ENCODE data around the gene AQP2. TPM values are rescaled to one million over a fixed set of nuclear protein-coding genes. Genes with fewer than 3 reads are reported as not detected.

AQP2 gene
- total RNA-seq, 4 donors from 2014 or later: not detected

DNA sequence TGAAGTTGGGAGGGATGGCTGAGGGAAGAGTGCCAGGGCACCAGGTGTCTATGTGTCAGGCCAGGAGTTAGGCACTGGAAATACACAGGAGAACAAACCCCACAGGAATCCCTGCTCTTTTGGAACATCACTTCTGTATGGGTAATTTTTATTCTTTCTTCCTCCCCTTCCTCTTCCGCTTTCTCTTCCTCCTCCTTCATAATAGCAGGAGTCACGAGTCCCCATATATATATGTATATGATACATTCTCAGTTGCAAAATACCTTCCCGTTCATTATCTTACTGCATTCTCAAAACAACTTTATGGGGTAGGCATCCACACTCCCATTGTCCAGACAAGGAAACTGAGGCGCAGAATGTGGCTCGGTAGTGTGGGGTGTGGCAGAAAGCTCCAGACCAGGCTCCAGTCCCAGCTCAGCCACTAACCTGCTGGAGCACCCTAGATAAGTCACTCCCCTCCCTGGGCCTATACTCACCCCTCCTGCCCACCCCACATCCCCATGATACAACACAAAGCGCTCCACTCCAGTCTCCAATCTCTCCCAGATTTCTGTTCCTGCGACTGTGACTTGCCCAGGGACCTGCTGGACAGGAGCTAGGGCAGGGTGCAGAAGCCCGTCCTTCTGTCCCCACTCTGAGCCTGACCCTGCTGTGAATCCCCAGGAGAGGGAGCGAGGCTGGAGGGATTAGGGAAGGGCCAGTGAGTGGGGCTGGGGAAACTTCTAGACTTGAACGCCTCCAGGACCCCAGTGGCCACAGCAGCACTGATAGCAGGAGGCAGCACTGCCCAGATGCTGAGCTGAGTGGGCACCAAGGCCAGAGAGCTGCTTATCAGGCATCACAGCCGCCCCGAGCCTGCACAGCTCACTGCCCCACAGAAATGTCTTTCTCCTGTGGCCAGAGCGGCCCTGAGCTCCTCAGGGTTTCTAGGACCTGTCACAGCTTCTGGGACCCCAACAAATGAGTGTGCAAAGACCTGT lies 1.4 kb upstream of the AQP2 start:
- no peak for DNase-seq
- in situ Hi-C loops (cut with MboI; ENCODE audit: low pct_ligation_motif_present in 1 of 4, low pct_unique_long_range_greater_than_20kb in 1 of 4, low sequenced_read_pairs in 3 of 4): no loop called here
- 78 to 89% methylated on average over 5 to 13 of the region's 13 CpGs for WGBS, 2 donors (ENCODE audit: low coverage in 1 of 2)
- H3K27ac ChIP-seq: no peak overlapping the region
- peaks cover 0 to 13% (median 10%) of the 10 kb centered on the region in 4 donors for H3K4me1 ChIP-seq
- H3K4me3 ChIP-seq: no peak overlapping the region
- TF ChIP-seq, protein P1, sequence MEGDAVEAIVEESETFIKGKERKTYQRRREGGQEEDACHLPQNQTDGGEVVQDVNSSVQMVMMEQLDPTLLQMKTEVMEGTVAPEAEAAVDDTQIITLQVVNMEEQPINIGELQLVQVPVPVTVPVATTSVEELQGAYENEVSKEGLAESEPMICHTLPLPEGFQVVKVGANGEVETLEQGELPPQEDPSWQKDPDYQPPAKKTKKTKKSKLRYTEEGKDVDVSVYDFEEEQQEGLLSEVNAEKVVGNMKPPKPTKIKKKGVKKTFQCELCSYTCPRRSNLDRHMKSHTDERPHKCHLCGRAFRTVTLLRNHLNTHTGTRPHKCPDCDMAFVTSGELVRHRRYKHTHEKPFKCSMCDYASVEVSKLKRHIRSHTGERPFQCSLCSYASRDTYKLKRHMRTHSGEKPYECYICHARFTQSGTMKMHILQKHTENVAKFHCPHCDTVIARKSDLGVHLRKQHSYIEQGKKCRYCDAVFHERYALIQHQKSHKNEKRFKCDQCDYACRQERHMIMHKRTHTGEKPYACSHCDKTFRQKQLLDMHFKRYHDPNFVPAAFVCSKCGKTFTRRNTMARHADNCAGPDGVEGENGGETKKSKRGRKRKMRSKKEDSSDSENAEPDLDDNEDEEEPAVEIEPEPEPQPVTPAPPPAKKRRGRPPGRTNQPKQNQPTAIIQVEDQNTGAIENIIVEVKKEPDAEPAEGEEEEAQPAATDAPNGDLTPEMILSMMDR (IDR thresholded peaks at IDR 0.05): no peak
- no peak for TF ChIP-seq POLR2AphosphoS5 (IDR thresholded peaks at IDR 0.05)
- TF ChIP-seq EP300 (IDR thresholded peaks at IDR 0.05; ENCODE audit: low read depth): no peak
- TF ChIP-seq POLR2A (IDR thresholded peaks at IDR 0.05): no peak
- no peaks in the 10 kb centered on the region for H3K36me3 ChIP-seq
- intact Hi-C loops (cut with DNase I; ENCODE audit: low total_unique reads): no loop called here
- H3K27me3 ChIP-seq: peaks cover 8% of the 10 kb centered on the region
- H3K9me3 ChIP-seq: no peaks in the 10 kb centered on the region

DNA sequence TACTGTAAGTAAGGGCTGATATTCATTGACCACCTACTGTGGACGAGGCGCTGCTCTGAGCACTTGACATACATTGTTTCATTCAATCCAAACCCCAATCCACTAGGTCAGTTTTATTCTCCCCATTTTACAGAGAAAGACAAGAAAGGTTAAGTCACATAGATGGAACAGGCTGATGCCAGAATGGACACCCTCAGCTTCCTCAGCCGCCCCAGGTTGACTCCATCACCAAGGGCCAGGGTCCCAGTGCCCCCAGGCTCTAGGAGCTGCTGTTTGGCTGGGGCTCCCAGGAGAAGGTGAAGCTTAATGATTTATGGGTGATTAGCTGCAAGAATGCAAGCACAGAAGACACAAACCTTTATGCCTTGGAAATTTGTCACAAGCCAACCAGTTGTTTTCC lies 671 bp upstream of the AQP2 start:
- no peak for DNase-seq
- 89% methylated on average over 3 of the region's 3 CpGs; no CpG with 5 or more reads in 1 of the 2 donors for WGBS, 2 donors (ENCODE audit: low coverage in 1 of 2)
- intact Hi-C loops (cut with DNase I; ENCODE audit: low total_unique reads) (no loop called here), in situ Hi-C loops (cut with MboI; ENCODE audit: low pct_ligation_motif_present in 1 of 4, low pct_unique_long_range_greater_than_20kb in 1 of 4, low sequenced_read_pairs in 3 of 4) (loop anchor here in 1 of 4 donors (25.0 kb wide), 1 partner anchor 237 kb away; no protein-coding TSS in a partner anchor)
- TF ChIP-seq, protein P1 (IDR thresholded peaks at IDR 0.05): no peak
- TF ChIP-seq POLR2A (IDR thresholded peaks at IDR 0.05): no peak
- TF ChIP-seq EP300 (IDR thresholded peaks at IDR 0.05; ENCODE audit: low read depth): no peak
- TF ChIP-seq POLR2AphosphoS5 (IDR thresholded peaks at IDR 0.05): no peak
- peaks cover 0 to 13% (median 10%) of the 10 kb centered on the region in 4 donors for H3K4me1 ChIP-seq
- no peaks in the 10 kb centered on the region for H3K9me3 ChIP-seq
- H3K27me3 ChIP-seq: peaks cover 15% of the 10 kb centered on the region
- no peak overlapping the region for H3K27ac ChIP-seq
- no peak overlapping the region for H3K4me3 ChIP-seq
- no peaks in the 10 kb centered on the region for H3K36me3 ChIP-seq

DNA sequence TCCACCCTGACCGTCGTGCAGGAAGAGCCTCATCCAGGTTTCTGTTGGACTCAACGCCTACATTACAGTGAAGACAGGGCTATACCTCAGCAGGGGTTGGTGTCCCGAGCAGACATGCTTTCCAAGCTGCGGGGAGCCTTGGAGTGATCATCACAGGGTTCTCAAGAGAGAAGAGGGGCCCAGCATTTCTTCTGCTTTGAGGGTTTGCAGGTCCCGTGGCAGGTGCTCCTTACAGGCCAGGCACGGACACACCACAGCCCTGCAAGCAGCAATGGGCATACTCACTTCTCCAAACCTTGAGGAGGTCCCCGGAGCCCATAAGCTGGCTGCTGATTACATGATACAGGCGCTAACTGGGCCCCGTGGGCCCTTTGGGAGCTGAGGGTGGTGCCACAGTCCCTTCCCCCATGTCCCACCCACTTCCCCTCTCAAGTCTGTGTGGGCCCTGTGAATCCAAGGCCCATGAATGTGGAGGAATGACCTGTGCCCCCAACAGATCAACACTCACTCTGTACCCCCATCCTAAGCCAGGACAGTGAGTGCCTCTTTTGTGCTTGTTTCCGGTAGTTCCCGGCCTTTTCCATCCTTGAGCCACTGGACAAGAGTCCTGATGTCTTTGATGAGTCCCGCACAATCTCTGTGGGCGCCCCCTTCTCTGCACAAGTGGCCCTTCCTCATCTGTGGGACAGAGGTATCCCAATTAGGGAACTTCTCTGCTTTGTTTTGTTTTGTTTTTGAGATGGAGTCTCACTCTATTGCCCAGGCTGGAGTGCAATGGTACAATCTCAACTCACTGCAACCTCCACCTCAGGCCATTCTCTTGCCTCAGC lies 1.1 kb downstream of the AQP2 start:
- intact Hi-C loops (cut with DNase I; ENCODE audit: low total_unique reads): no loop called here
- TF ChIP-seq EP300 (IDR thresholded peaks at IDR 0.05; ENCODE audit: low read depth) (no peak), POLR2A (IDR thresholded peaks at IDR 0.05) (no peak)
- TF ChIP-seq, protein P1 (IDR thresholded peaks at IDR 0.05): no peak
- H3K27me3 ChIP-seq: peaks cover 31% of the 10 kb centered on the region
- H3K4me1 ChIP-seq: no peaks in the 10 kb centered on the region
- no peaks in the 10 kb centered on the region for H3K36me3 ChIP-seq
- WGBS, 2 donors (ENCODE audit: low coverage in 1 of 2): 72% methylated on average over 14 of the region's 14 CpGs; no CpG with 5 or more reads in 1 of the 2 donors
- H3K4me3 ChIP-seq: no peak overlapping the region
- in situ Hi-C loops (cut with MboI; ENCODE audit: low pct_ligation_motif_present in 1 of 4, low pct_unique_long_range_greater_than_20kb in 1 of 4, low sequenced_read_pairs in 3 of 4): loop anchor here in 1 of 4 donors (25.0 kb wide), 1 partner anchor 236 kb away; no protein-coding TSS in a partner anchor
- H3K9me3 ChIP-seq: no peaks in the 10 kb centered on the region
- H3K27ac ChIP-seq: no peak overlapping the region
- DNase-seq: no peak
